ENCODE data around the gene WDHD1.
"Not testable (repeated sequence)": the region's sequence is repeated elsewhere in the genome, so short reads cannot be mapped to it uniquely, and the experiment has no call there.

Gene WDHD1

GRCh38 chr14:54908973-54909372 lies 117.9 kb downstream of the WDHD1 start:
- DNase-seq (ENCODE audit: low spot score), result not testable (repeated sequence)

GRCh38 chr14:54908190-54908589 lies 118.7 kb downstream of the WDHD1 start:
- DNase-seq (ENCODE audit: low spot score), result no peak

GRCh38 chr14:54906075-54906474 lies 120.8 kb downstream of the WDHD1 start:
- no peak for DNase-seq (ENCODE audit: low spot score)

DNA sequence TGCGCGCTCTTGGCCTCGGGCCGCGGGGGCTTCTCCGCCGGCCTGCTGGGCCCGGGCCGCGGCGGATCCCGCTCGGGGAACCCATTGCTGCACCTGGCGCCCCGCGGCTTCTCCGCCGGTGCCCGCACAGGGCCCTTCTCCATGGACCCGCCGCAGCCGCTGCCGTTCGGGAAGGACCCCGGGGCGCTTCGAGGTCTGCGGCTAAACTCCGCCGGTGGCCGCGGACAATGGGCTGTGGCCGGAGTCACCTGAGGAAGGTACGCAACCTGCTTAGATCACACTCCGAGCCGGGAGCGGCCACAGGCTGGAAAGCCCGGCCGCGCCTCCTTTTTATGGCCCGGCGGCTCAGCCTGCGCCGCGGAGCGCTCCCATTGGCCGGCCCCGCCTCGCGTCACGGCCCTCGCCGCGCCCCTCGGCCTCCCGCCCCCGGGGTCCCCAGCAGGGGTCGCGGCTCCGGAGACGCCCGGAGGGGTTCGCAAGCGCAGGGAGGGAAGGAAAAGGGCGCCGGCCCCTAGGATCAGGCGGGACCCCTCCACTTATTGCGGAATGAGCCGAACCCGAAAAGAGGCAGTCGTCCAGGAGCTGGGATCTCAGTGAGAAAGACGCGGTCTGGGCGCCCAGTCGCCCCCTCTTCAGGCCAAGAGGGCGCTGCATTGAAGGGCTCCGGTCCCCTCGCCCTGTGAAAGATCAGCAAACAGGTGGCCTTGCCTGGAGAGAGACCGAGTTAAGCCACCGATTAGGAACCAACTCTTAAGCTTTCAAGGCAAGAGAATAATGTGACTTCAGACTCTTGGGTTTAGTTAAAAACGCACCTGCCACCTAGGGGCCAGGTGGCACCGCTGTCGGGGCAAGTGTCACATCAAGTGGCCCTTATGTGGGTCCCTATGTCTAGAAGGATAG lies 124.1 kb downstream of the WDHD1 start, which contains the start of gene GCH1:
GCH1 (minus strand) TSS at position 306 of the 900 bp plus-strand sequence; CDS start at position 143, 163 bp downstream.
- DNase-seq (ENCODE audit: low spot score), result peak; percentile 64

DNA sequence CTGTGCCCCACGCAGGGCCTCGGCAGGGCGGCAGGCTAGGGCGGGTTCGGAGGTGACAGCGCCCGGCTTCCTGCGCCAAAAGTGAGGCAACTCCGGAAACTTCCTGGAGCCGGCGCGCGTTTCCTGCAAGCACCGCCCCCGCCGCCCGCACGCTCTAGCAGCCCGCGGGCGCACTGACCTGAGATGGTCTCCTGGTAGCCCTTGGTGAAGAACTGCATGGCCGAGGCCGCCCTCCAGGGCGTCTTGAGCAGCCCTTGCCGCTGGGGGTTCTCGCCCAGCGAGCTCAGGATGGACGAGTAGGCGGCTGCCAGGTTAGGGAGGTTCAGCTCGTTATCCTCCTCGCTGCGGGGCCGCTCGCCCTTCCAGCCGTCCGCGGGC lies 124.8 kb downstream of the WDHD1 start:
- peak; percentile 39 for DNase-seq (ENCODE audit: low spot score)

- DNase-seq (ENCODE audit: low spot score), result no peak
These were observed 125.3 kb downstream of the WDHD1 start for GRCh38 chr14:54901380-54902142.

- no peak for DNase-seq (ENCODE audit: low spot score)
These were observed 127.3 kb downstream of the WDHD1 start for GRCh38 chr14:54899573-54899972.

DNA sequence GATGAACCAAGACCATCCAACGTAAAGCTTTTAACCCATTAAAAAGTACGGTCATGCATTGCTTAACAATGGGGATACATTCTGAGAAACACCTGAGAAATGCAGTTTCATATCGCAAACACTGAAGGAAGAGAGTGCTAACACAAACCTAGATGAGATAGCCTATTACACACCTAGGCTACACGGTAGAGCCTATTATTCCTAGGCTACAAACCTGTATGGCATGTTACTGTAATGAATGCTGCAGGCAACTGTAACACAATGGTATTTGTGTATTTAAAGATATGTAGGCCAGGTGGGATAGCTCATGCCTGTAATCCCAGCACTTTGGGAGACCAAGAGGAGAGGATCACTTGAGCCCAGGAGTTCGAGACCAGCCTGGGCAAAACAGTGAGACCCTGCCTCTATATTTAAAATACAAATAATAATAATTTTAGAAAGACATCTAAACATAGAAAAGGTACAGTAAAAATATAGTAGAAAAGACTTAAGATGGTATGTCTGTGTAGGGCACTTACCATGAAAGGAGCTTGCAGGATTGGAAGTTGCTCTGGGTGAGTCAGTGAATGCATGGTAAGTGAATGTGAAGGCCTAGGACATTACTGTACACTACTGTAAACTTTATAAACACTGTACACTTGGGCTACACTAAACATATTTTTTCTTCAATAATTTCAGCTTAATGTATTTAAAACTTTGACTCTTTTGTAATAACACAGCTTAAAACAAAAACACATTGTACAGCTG lies 128.9 kb downstream of the WDHD1 start:
- not testable (repeated sequence) for DNase-seq (ENCODE audit: low spot score)

GRCh38 chr14:54895683-54896082 lies 131.2 kb downstream of the WDHD1 start:
- no peak for DNase-seq (ENCODE audit: low spot score)

DNA sequence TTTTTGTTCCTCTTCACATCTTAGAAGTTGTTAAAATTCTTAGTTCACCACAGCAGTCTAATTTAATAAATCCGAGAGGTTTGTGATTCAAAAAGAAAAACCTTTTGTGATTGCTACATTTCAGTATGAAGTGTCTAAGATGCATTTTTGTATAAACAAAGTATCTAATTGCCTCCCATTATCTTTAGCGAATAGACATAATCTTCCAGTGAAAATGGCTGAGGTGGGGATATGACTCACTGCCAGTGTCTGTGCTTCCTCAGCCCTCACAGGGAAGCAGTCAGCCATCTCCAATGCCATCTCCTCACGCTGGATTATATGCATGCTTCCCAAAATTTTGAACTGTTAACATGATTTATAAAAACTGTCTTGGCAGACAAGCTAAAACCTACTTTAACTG lies 131.9 kb downstream of the WDHD1 start:
- DNase-seq (ENCODE audit: low spot score), result no peak

- DNase-seq (ENCODE audit: low spot score), result no peak
These were observed 133.6 kb downstream of the WDHD1 start for GRCh38 chr14:54893151-54893760.

GRCh38 chr14:54891471-54892245 lies 135.2 kb downstream of the WDHD1 start:
- DNase-seq (ENCODE audit: low spot score), result no peak

DNA sequence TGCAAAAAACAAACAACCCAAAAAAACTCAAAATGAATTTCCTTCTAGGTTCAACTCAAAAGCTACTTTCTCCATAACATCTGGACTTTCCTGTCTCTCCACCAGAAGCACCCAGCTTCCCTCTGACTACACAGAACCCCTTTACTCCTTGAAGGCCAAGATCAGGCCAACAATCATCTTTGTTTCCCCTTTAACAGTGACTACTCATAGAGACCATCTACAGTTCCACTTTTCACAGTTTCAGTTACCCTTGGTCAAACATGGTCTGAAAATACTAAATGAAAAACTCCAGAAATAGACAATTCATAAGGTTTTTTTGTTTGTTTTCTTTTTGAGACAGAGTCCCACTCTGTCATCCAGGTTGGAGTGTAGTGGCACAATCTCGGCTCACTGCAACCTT lies 136.1 kb downstream of the WDHD1 start:
- peak; percentile 33 for DNase-seq (ENCODE audit: low spot score)

DNA sequence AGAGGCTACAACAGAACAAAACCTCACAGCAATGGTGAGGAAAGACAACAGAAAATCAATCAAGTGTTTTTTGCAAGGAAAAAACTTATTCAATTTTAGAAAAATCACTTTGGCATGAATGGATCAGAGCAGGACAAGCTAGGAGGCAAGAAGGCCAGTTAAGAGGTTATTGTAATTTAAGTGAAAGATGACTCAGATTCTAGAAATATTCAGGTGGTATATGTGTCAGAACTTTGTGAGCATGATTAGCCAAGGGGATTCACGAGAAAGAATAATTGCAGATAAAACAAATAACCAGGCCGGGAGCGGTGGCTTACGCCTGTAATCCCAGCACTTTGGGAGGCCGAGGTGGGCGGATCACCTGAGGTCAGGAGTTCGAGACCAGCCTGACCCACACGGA lies 137.0 kb downstream of the WDHD1 start:
- DNase-seq (ENCODE audit: low spot score), result no peak
